Endodermal cell (in vitro differentiated cells): ENCODE data around the gene CLCF1. TPM values are rescaled to one million over a fixed set of nuclear protein-coding genes. Genes with fewer than 3 reads are reported as not detected.

Source experiments
- DNase-seq: peaks from one replicate; pipeline ENCODE4 v3.0.0-alpha.2; 2017
- H3K27ac ChIP-seq: 2 replicates; pipeline ENCODE4 v1.5.1; 2013; ENCODE audit warnings: mild to moderate bottlenecking, low read depth, low read length, moderate library complexity
- H3K27me3 ChIP-seq: 2 replicates; pipeline ENCODE4 v1.6.1; 2013; ENCODE audit warnings: mild to moderate bottlenecking, low read length, moderate library complexity; ENCODE audit not compliant: insufficient read depth, control insufficient read depth, poor library complexity, severe bottlenecking
- H3K36me3 ChIP-seq: 2 replicates; pipeline ENCODE4 v1.7.0; 2013; ENCODE audit warnings: mild to moderate bottlenecking, low read length, moderate library complexity; ENCODE audit not compliant: control insufficient read depth, insufficient read depth
- H3K4me1 ChIP-seq: one replicate; pipeline ENCODE4 v1.7.0; 2013; ENCODE audit warnings: low read length; ENCODE audit not compliant: control insufficient read depth, insufficient read depth
- H3K4me3 ChIP-seq: 2 replicates; pipeline ENCODE4 v1.5.1; 2013; ENCODE audit warnings: mild to moderate bottlenecking, low read length, moderate library complexity
- H3K9ac ChIP-seq: 2 replicates; pipeline ENCODE4 v1.6.1; 2013; ENCODE audit warnings: mild to moderate bottlenecking, low read length, moderate library complexity; ENCODE audit not compliant: poor library complexity, severe bottlenecking; ENCODE audit errors: extremely low read depth
- H3K9me3 ChIP-seq: 2 replicates; pipeline ENCODE4 v1.6.1; 2013; ENCODE audit warnings: mild to moderate bottlenecking, low read length, moderate library complexity; ENCODE audit not compliant: control insufficient read depth
- H3K27ac Mint-ChIP-seq: 2 replicates; pipeline ENCODE4 v1.8.0; 2020; ENCODE audit warnings: mixed read lengths
- H3K27me3 Mint-ChIP-seq: 2 replicates; pipeline ENCODE4 v1.8.0; 2021; ENCODE audit warnings: mild to moderate bottlenecking, mixed read lengths; ENCODE audit not compliant: insufficient read depth
- H3K36me3 Mint-ChIP-seq: 2 replicates; pipeline ENCODE4 v1.8.0; 2020; ENCODE audit warnings: low read depth, mixed read lengths
- H3K4me1 Mint-ChIP-seq: 2 replicates; pipeline ENCODE4 v1.8.0; 2020; ENCODE audit warnings: mixed read lengths
- H3K4me3 Mint-ChIP-seq: 2 replicates; pipeline ENCODE4 v1.8.0; 2020; ENCODE audit warnings: mild to moderate bottlenecking, moderate library complexity, mixed read lengths
- H3K9me3 Mint-ChIP-seq: 2 replicates; pipeline ENCODE4 v1.8.0; 2020; ENCODE audit warnings: mild to moderate bottlenecking, mixed read lengths
- WGBS, 2 experiments: methylation state at CpG; one replicate each; pipeline versions ENCODE4 v1.1.5 to v1.1.7; 2013; ENCODE audit warnings: missing lambda C conversion rate in 2 of 2, mixed read lengths in 1 of 2; ENCODE audit not compliant: insufficient coverage in 1 of 2, insufficient read length in 1 of 2; 5-methylcytosine and 5-hydroxymethylcytosine counted together
- total RNA-seq, 2 donors: library from RNA; stranded (reverse); fragmentation: NEBNext Ultra II Directional in 1 of 2; extraction: Animal tissue kit (Norgen Biotek cat#: 25700) in 1 of 2; gene quantifications; 2 replicates in 1 of 2; 3 replicates in 1 of 2; pipeline ENCODE4 v1.2.1, GENCODE V29; 2021
- TF ChIP-seq, protein P1 (sequence below): fragments of 200-600 bp; sonication (generic); conservative IDR thresholded peaks from 2 replicates; pipeline ENCODE4 v1.5.0; 2021; ENCODE audit warnings: antibody characterized with exemption, mild to moderate bottlenecking

CLCF1 gene
- total RNA-seq, 2 donors from 2014 or later = 3.6 to 4.8 TPM

GRCh38 chr11:67364783-67365722 lies 8.3 kb downstream of the CLCF1 start:
- Histone ChIP-seq H3K27ac (no peak overlapping the region), H3K9me3 (no peaks in the 10 kb centered on the region), H3K9ac (no peak overlapping the region), H3K27me3 (no peaks in the 10 kb centered on the region), H3K4me3 (no peak overlapping the region), H3K4me1 (no peaks in the 10 kb centered on the region), H3K36me3 (no peaks in the 10 kb centered on the region)
- peaks cover 2% of the 10 kb centered on the region for H3K36me3 Mint-ChIP-seq
- H3K4me1 Mint-ChIP-seq = peaks cover 11% of the 10 kb centered on the region
- H3K27ac Mint-ChIP-seq = no peak overlapping the region
- DNase-seq = no peak
- no peak overlapping the region for H3K4me3 Mint-ChIP-seq
- peaks cover 48% of the 10 kb centered on the region for H3K27me3 Mint-ChIP-seq
- 90 to 92% methylated on average over 14 to 24 of the region's 24 CpGs for WGBS, 2 experiments
- TF ChIP-seq, protein P1, sequence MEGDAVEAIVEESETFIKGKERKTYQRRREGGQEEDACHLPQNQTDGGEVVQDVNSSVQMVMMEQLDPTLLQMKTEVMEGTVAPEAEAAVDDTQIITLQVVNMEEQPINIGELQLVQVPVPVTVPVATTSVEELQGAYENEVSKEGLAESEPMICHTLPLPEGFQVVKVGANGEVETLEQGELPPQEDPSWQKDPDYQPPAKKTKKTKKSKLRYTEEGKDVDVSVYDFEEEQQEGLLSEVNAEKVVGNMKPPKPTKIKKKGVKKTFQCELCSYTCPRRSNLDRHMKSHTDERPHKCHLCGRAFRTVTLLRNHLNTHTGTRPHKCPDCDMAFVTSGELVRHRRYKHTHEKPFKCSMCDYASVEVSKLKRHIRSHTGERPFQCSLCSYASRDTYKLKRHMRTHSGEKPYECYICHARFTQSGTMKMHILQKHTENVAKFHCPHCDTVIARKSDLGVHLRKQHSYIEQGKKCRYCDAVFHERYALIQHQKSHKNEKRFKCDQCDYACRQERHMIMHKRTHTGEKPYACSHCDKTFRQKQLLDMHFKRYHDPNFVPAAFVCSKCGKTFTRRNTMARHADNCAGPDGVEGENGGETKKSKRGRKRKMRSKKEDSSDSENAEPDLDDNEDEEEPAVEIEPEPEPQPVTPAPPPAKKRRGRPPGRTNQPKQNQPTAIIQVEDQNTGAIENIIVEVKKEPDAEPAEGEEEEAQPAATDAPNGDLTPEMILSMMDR = no peak
- H3K9me3 Mint-ChIP-seq = no peaks in the 10 kb centered on the region

GRCh38 chr11:67364169-67364568 lies 9.2 kb downstream of the CLCF1 start:
- Mint-ChIP-seq H3K27ac (no peak overlapping the region), H3K9me3 (no peaks in the 10 kb centered on the region), H3K4me1 (peaks cover 7% of the 10 kb centered on the region), H3K4me3 (no peak overlapping the region), H3K27me3 (peaks cover 42% of the 10 kb centered on the region), H3K36me3 (peaks cover 2% of the 10 kb centered on the region)
- no peak overlapping the region for H3K4me3 ChIP-seq
- no peak overlapping the region for H3K27ac ChIP-seq
- H3K4me1 ChIP-seq = no peaks in the 10 kb centered on the region
- no peaks in the 10 kb centered on the region for H3K9me3 ChIP-seq
- TF ChIP-seq, protein P1 = no peak
- H3K9ac ChIP-seq = no peak overlapping the region
- no peaks in the 10 kb centered on the region for H3K27me3 ChIP-seq
- no peaks in the 10 kb centered on the region for H3K36me3 ChIP-seq
- no peak for DNase-seq
- WGBS, 2 experiments = 91 to 100% methylated on average over 3 of the region's 3 CpGs

- WGBS, 2 experiments = 78 to 82% methylated on average over 9 to 12 of the region's 12 CpGs
- no peak overlapping the region for H3K27ac ChIP-seq
These were observed 15.3 kb downstream of the CLCF1 start for GRCh38 chr11:67357831-67358670.

More at GRCh38 chr11:67357831-67358670, 15.3 kb downstream of the CLCF1 start:
- TF ChIP-seq, protein P1 = no peak
- Histone ChIP-seq H3K9ac (no peak overlapping the region), H3K9me3 (no peaks in the 10 kb centered on the region), H3K36me3 (no peaks in the 10 kb centered on the region), H3K4me3 (no peak overlapping the region), H3K27me3 (no peaks in the 10 kb centered on the region), H3K4me1 (peaks cover 32% of the 10 kb centered on the region)
- Mint-ChIP-seq H3K4me3 (no peak overlapping the region), H3K27ac (no peak overlapping the region), H3K27me3 (peaks cover 38% of the 10 kb centered on the region), H3K4me1 (peaks cover 29% of the 10 kb centered on the region), H3K9me3 (no peaks in the 10 kb centered on the region), H3K36me3 (no peaks in the 10 kb centered on the region)
- DNase-seq = no peak
